GM12891 (cell line): ENCODE results near the gene CDX2.

Source experiments
- DNase-seq: peaks from one replicate; pipeline ENCODE4 v3.0.0; 2011; ENCODE audit warnings: low spot score; ENCODE audit not compliant: insufficient read length
- FAIRE-seq: peaks from 2 replicates; lab custom pipeline; 2011; peaks lifted over from hg19 to GRCh38; lab: Jason Lieb, UNC
- PAX5 ChIP-seq: IDR thresholded peaks from 2 replicates; pipeline ENCODE4 v1.6.1; 2011; ENCODE audit warnings: low read length, moderate library complexity, mild to moderate bottlenecking; ENCODE audit not compliant: insufficient read depth, severe bottlenecking
- POLR2A ChIP-seq: IDR thresholded peaks from 2 replicates; pipeline ENCODE4 v1.6.1; 2011; ENCODE audit warnings: low read depth, low read length, control low read depth
- POLR2AphosphoS5 ChIP-seq: IDR thresholded peaks from 2 replicates; pipeline ENCODE4 v1.6.1; 2011; ENCODE audit warnings: low read depth, low read length, control low read depth
- POU2F2 ChIP-seq: IDR thresholded peaks from 2 replicates; pipeline ENCODE4 v1.6.1; 2011; ENCODE audit warnings: low read depth, mild to moderate bottlenecking, control low read depth, low read length, moderate library complexity
- SPI1 ChIP-seq: IDR thresholded peaks from 2 replicates; pipeline ENCODE4 v1.6.1; 2011; ENCODE audit warnings: low read depth, low read length, control low read depth
- TAF1 ChIP-seq: IDR thresholded peaks from 2 replicates; pipeline ENCODE4 v1.6.1; 2011; ENCODE audit warnings: low read depth, low read length, control low read depth

Gene CDX2

GRCh38 chr13:28001837-28002473, 32.8 kb upstream of the CDX2 start:
- no peak for DNase-seq
- no peak for FAIRE-seq
- no peak for TF ChIP-seq TAF1
- TF ChIP-seq SPI1: no peak
- TF ChIP-seq POU2F2: no peak
- TF ChIP-seq POLR2A: no peak
- TF ChIP-seq POLR2AphosphoS5: no peak
- no peak for TF ChIP-seq PAX5

GRCh38 chr13:28001049-28001448, 31.9 kb upstream of the CDX2 start:
- TF ChIP-seq PAX5: no peak
- no peak for TF ChIP-seq POU2F2
- no peak for TF ChIP-seq POLR2AphosphoS5
- TF ChIP-seq SPI1: no peak
- no peak for TF ChIP-seq POLR2A
- no peak for TF ChIP-seq TAF1

GRCh38 chr13:28000567-28000966, 31.5 kb upstream of the CDX2 start:
- DNase-seq: no peak
- FAIRE-seq: no peak
- no peak for TF ChIP-seq SPI1
- TF ChIP-seq POLR2A: no peak
- no peak for TF ChIP-seq POU2F2
- TF ChIP-seq PAX5: no peak
- no peak for TF ChIP-seq POLR2AphosphoS5
- no peak for TF ChIP-seq TAF1

More at GRCh38 chr13:28001049-28001448, 31.9 kb upstream of the CDX2 start:
- FAIRE-seq (no peak), DNase-seq (no peak)

GRCh38 chr13:27997904-27998522, 28.9 kb upstream of the CDX2 start:
- peak; percentile 76 for FAIRE-seq
- TF ChIP-seq POU2F2 (no peak), TAF1 (no peak), POLR2A (no peak)
- no peak for DNase-seq

GRCh38 chr13:27991881-27992280, 22.8 kb upstream of the CDX2 start:
- no peak for FAIRE-seq
- TF ChIP-seq PAX5: no peak
- no peak for TF ChIP-seq POLR2AphosphoS5
- TF ChIP-seq TAF1: no peak
- TF ChIP-seq POLR2A: no peak
- no peak for TF ChIP-seq SPI1
- TF ChIP-seq POU2F2: no peak

GRCh38 chr13:27988520-27988919, 19.4 kb upstream of the CDX2 start, which contains the start of gene URAD:
URAD (minus strand) TSS chr13:27988693; CDS start chr13:27988637, 56 bp downstream.
- DNase-seq (no peak), FAIRE-seq (no peak)
- no peak for TF ChIP-seq POU2F2
- TF ChIP-seq POLR2A: no peak
- TF ChIP-seq PAX5: no peak
- TF ChIP-seq SPI1: no peak
- TF ChIP-seq TAF1: no peak
- no peak for TF ChIP-seq POLR2AphosphoS5

More at GRCh38 chr13:27991881-27992280, 22.8 kb upstream of the CDX2 start:
- no peak for DNase-seq

- FAIRE-seq (no peak), DNase-seq (no peak)
- TF ChIP-seq TAF1 (no peak), POLR2A (no peak), SPI1 (no peak), POLR2AphosphoS5 (no peak), PAX5 (no peak), POU2F2 (no peak)
Observed at GRCh38 chr13:27985600-27985999, 16.5 kb upstream of the CDX2 start.

GRCh38 chr13:27982361-27982760, 13.2 kb upstream of the CDX2 start:
- FAIRE-seq: no peak
- TF ChIP-seq POLR2A (no peak), PAX5 (no peak), POLR2AphosphoS5 (no peak), SPI1 (no peak), TAF1 (no peak), POU2F2 (no peak)
- DNase-seq: no peak

- DNase-seq (no peak), FAIRE-seq (no peak)
- TF ChIP-seq SPI1 (no peak), POLR2A (no peak), TAF1 (no peak), POU2F2 (no peak), PAX5 (no peak), POLR2AphosphoS5 (no peak)
Observed at GRCh38 chr13:27981006-27981708, 12.0 kb upstream of the CDX2 start.
